Measurements from ENCODE around the gene ANO10.

DNA sequence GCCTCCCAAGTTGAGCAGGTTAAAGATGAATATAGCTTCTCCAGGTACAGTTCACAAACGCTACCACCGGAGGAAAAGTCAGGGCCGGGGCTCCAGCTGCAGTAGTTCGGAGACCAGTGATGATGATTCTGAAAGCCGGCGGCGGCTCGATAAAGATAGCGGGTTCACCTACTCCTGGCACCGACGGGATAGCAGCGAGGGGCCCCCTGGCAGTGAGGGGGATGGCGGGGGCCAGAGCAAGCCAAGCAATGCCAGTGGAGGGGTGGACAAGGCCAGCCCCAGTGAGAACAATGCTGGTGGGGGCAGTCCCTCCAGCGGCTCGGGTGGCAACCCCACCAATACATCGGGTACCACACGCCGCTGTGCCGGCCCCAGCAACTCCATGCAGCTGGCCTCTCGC lies 274.0 kb downstream of the ANO10 start:
- TF ChIP-seq, protein P1, sequence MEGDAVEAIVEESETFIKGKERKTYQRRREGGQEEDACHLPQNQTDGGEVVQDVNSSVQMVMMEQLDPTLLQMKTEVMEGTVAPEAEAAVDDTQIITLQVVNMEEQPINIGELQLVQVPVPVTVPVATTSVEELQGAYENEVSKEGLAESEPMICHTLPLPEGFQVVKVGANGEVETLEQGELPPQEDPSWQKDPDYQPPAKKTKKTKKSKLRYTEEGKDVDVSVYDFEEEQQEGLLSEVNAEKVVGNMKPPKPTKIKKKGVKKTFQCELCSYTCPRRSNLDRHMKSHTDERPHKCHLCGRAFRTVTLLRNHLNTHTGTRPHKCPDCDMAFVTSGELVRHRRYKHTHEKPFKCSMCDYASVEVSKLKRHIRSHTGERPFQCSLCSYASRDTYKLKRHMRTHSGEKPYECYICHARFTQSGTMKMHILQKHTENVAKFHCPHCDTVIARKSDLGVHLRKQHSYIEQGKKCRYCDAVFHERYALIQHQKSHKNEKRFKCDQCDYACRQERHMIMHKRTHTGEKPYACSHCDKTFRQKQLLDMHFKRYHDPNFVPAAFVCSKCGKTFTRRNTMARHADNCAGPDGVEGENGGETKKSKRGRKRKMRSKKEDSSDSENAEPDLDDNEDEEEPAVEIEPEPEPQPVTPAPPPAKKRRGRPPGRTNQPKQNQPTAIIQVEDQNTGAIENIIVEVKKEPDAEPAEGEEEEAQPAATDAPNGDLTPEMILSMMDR (IDR thresholded peaks at IDR 0.05; ENCODE audit: extremely low read depth in 1 of 2, insufficient read depth in 1 of 2, low read depth in 1 of 2, low read length in 2 of 2) = no peak
- TF ChIP-seq MYC (IDR thresholded peaks at IDR 0.05; ENCODE audit: low read depth, low read length) = no peak
- no peak for TF ChIP-seq EZH2 (IDR thresholded peaks at IDR 0.05; ENCODE audit: borderline replicate concordance, low read depth, low read length, severe bottlenecking)
- no peak for TF ChIP-seq JUN (IDR thresholded peaks at IDR 0.05; ENCODE audit: borderline replicate concordance, insufficient read depth, insufficient read length, low read depth)
- TF ChIP-seq POLR2AphosphoS5 (IDR thresholded peaks at IDR 0.05; ENCODE audit: insufficient read depth, low read depth, low read length) = no peak
- TF ChIP-seq POLR2A (IDR thresholded peaks at IDR 0.05; ENCODE audit: low read depth, low read length) = no peak
- TF ChIP-seq, protein P2, sequence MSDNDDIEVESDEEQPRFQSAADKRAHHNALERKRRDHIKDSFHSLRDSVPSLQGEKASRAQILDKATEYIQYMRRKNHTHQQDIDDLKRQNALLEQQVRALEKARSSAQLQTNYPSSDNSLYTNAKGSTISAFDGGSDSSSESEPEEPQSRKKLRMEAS (IDR thresholded peaks at IDR 0.05; ENCODE audit: insufficient read depth, insufficient read length) = no peak
